ENCODE results near the gene C1orf21.

C1orf21 gene

DNA sequence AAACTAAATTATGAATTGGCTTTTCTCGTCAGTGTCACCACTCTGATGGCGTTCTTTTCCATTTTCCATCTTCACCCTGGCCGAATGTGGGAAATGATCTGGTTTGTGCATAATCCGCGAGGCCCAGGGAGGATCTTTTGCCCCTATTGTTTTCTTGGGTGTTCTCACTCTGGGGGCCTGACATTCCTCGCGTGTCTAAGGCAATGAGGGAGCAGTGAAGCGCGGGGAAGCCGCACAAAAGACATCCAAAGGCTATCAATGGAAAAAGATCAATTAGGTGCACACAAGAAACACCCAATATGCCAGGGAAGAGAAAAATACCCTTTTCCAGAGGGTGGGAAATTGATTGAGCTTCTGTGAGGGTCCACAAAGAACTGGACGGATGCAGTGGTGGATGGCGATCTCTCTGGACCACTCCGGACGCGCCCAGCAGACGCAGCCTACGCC, 941 bp upstream of the C1orf21 start:
- H3K9me2 ChIP-seq (ENCODE audit: low read depth, low read length) = no peaks in the 10 kb centered on the region
- no peak overlapping the region for H2AFZ ChIP-seq (ENCODE audit: low read length)
- peaks cover 17% of the 10 kb centered on the region for H3K4me1 ChIP-seq (ENCODE audit: insufficient read depth, low read length, severe bottlenecking)
- no peak overlapping the region for H3K27ac ChIP-seq (ENCODE audit: low read depth, low read length, poor library complexity, severe bottlenecking)
- peak overlapping the region; percentile 72 for H3K4me3 ChIP-seq (ENCODE audit: low read depth, low read length, poor library complexity, severe bottlenecking)
- H3K79me2 ChIP-seq (ENCODE audit: insufficient read depth, low read length) = no peaks in the 10 kb centered on the region
- no peaks in the 10 kb centered on the region for H3K9me3 ChIP-seq (ENCODE audit: low read length)
- H3K27me3 ChIP-seq (ENCODE audit: insufficient read depth, low read length) = peaks cover 4% of the 10 kb centered on the region
- no peak for TF ChIP-seq EZH2 (IDR thresholded peaks at IDR 0.05; ENCODE audit: borderline replicate concordance, low read length)
- TF ChIP-seq, protein P1, sequence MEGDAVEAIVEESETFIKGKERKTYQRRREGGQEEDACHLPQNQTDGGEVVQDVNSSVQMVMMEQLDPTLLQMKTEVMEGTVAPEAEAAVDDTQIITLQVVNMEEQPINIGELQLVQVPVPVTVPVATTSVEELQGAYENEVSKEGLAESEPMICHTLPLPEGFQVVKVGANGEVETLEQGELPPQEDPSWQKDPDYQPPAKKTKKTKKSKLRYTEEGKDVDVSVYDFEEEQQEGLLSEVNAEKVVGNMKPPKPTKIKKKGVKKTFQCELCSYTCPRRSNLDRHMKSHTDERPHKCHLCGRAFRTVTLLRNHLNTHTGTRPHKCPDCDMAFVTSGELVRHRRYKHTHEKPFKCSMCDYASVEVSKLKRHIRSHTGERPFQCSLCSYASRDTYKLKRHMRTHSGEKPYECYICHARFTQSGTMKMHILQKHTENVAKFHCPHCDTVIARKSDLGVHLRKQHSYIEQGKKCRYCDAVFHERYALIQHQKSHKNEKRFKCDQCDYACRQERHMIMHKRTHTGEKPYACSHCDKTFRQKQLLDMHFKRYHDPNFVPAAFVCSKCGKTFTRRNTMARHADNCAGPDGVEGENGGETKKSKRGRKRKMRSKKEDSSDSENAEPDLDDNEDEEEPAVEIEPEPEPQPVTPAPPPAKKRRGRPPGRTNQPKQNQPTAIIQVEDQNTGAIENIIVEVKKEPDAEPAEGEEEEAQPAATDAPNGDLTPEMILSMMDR (IDR thresholded peaks at IDR 0.05; ENCODE audit: low read length) = no peak
- no peaks in the 10 kb centered on the region for H3K36me3 ChIP-seq (ENCODE audit: insufficient read depth, low read length)
- no peaks in the 10 kb centered on the region for H3F3A ChIP-seq (ENCODE audit: insufficient read depth, low read length)
- peak overlapping the region; percentile 94 for H3K4me2 ChIP-seq (ENCODE audit: low read length)
- peak overlapping the region; percentile 58 for H3K9ac ChIP-seq (ENCODE audit: low read length)
- no peaks in the 10 kb centered on the region for H4K20me1 ChIP-seq (ENCODE audit: insufficient read depth, low read length)

DNA sequence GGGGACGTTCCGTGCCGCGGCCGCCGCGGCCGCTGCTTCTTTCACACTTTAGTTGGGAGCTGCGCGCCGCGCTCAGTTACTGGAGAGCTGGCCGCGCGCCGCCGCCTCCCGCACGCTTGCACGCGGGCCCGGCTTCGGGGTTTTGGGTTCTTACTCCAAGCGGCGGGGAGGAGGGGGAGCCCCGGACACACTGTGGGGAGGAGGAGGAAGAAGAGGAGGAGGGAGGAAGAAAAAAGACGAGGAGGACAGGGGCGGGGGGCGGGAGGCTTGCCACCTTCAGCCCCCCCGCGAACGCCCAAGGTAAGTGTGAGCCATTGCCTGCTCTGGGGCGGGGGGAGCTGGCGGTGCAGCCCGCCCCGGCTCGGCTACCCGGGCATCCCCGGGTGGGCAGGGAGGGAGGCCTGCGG, 243 bp downstream of the C1orf21 start:
- Histone ChIP-seq H3K4me1 (ENCODE audit: insufficient read depth, low read length, severe bottlenecking) (peaks cover 17% of the 10 kb centered on the region), H3K9me3 (ENCODE audit: low read length) (no peaks in the 10 kb centered on the region), H3K9me2 (ENCODE audit: low read depth, low read length) (no peaks in the 10 kb centered on the region), H3K27ac (ENCODE audit: low read depth, low read length, poor library complexity, severe bottlenecking) (no peak overlapping the region), H4K20me1 (ENCODE audit: insufficient read depth, low read length) (no peaks in the 10 kb centered on the region), H2AFZ (ENCODE audit: low read length) (peak overlapping the region; percentile 97; the same call in 1 of the 2 replicates), H3F3A (ENCODE audit: insufficient read depth, low read length) (no peaks in the 10 kb centered on the region), H3K79me2 (ENCODE audit: insufficient read depth, low read length) (no peaks in the 10 kb centered on the region), H3K4me3 (ENCODE audit: low read depth, low read length, poor library complexity, severe bottlenecking) (peak overlapping the region; percentile 72), H3K27me3 (ENCODE audit: insufficient read depth, low read length) (peaks cover 4% of the 10 kb centered on the region), H3K4me2 (ENCODE audit: low read length) (peak overlapping the region; percentile 94), H3K9ac (ENCODE audit: low read length) (peak overlapping the region; percentile 58; the same call in 1 of the 2 replicates), H3K36me3 (ENCODE audit: insufficient read depth, low read length) (no peaks in the 10 kb centered on the region)
- no peak for TF ChIP-seq EZH2 (IDR thresholded peaks at IDR 0.05; ENCODE audit: borderline replicate concordance, low read length)
- TF ChIP-seq, protein P1 (IDR thresholded peaks at IDR 0.05; ENCODE audit: low read length) = no peak

DNA sequence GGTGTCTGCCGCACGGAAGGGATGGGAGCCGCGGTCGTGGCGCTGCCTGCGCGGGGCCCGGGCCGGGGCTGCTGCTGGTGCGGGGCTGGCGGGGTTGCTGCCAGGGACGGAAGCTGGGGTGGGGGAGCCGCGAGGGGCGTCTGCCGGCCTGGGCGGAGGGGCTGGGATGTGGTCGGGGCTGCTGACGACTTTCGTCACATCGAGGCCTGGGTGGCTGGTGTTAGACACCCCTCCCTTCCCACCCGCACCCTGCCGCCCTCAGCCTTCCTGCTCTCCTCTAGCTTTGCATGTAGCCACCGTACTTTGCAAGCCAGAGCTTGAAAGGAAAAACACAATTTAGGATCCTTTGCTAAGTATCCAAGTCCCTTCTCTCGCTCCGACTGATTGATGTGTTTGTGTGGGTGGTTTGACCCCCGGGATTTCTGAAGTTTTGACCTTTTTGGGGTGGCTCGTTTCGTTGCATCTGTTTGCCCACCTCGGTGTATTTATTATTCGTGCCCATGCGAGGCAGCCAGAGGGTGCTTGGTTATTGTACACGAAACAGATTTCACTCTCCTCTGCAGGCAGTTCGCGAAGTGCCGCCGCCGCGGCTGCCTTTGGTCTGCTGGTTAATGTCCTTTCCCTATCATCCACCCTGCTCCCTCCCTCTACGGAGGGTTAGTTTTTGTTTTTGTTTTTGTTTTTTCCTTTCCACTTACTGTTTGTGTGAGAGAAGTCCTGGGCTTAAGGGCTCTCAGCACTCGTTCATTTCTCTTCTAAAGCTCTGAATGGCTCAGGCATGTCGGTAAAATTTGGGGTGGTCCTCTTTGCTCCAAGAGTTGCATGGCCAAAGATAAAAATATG, 868 bp downstream of the C1orf21 start:
- TF ChIP-seq, protein P1 (IDR thresholded peaks at IDR 0.05; ENCODE audit: low read length) = no peak
- no peak for TF ChIP-seq EZH2 (IDR thresholded peaks at IDR 0.05; ENCODE audit: borderline replicate concordance, low read length)
- no peaks in the 10 kb centered on the region for H3F3A ChIP-seq (ENCODE audit: insufficient read depth, low read length)
- no peaks in the 10 kb centered on the region for H3K36me3 ChIP-seq (ENCODE audit: insufficient read depth, low read length)
- no peaks in the 10 kb centered on the region for H3K9me3 ChIP-seq (ENCODE audit: low read length)
- H3K9ac ChIP-seq (ENCODE audit: low read length) = peak overlapping the region; percentile 58; the same call in 1 of the 2 replicates
- H3K4me3 ChIP-seq (ENCODE audit: low read depth, low read length, poor library complexity, severe bottlenecking) = peak overlapping the region; percentile 72
- H3K27me3 ChIP-seq (ENCODE audit: insufficient read depth, low read length) = peaks cover 4% of the 10 kb centered on the region
- no peaks in the 10 kb centered on the region for H4K20me1 ChIP-seq (ENCODE audit: insufficient read depth, low read length)
- no peaks in the 10 kb centered on the region for H3K9me2 ChIP-seq (ENCODE audit: low read depth, low read length)
- no peak overlapping the region for H2AFZ ChIP-seq (ENCODE audit: low read length)
- H3K27ac ChIP-seq (ENCODE audit: low read depth, low read length, poor library complexity, severe bottlenecking) = no peak overlapping the region
- H3K79me2 ChIP-seq (ENCODE audit: insufficient read depth, low read length) = no peaks in the 10 kb centered on the region
- H3K4me2 ChIP-seq (ENCODE audit: low read length) = peak overlapping the region; percentile 94
- peaks cover 17% of the 10 kb centered on the region for H3K4me1 ChIP-seq (ENCODE audit: insufficient read depth, low read length, severe bottlenecking)
